ENCODE measurements around the gene KRT13.

KRT13 gene

GRCh38 chr17:41505007-41505808 lies at the start of gene KRT13:
Gene KRT13, minus strand, starts transcription at chr17:41505612. Its CDS starts 62 bp downstream, at chr17:41505550.
- no peak for TF ChIP-seq CTCF (IDR thresholded peaks at IDR 0.05; ENCODE audit: borderline replicate concordance, insufficient read depth, low read depth, low read length)
- H3K4me3 ChIP-seq (ENCODE audit: low read depth, low read length), result no peak within 1 kb of the TSS

DNA sequence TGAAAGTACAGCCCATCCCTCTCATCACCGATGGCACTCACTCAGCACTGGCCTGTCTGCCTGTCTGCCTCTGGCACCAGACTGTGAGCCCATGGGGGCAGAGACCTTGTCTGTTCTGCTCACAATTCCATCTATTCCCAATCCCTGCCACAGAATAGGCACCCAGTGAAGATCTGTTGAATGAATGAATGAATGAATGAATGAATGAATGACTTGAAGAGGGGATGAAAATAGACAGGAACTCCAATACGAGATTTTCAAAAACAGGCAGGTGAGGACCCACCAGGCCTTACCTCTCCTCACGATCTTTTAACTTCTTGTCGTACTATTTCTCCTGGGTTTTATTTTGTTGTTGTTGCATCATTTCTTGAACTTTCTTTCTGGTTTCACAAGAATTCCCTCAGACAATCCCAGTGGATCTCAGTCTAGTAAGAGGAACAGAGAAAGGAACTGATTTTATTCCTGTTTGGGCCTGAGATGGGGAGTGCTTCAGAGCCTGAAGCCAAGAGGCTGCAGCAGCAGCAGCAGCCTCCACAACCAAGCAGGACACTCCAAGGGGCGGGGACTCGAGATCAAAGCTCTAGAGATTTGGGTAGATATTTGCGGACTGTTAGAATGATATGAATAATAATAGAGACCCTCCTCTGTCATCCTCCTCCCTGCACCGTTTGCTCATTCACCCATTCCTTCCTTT lies 48.7 kb upstream of the KRT13 start:
- H3K4me3 ChIP-seq (ENCODE audit: low read depth, low read length), result no peak overlapping the region
- TF ChIP-seq CTCF (IDR thresholded peaks at IDR 0.05; ENCODE audit: borderline replicate concordance, insufficient read depth, low read depth, low read length), result no peak

DNA sequence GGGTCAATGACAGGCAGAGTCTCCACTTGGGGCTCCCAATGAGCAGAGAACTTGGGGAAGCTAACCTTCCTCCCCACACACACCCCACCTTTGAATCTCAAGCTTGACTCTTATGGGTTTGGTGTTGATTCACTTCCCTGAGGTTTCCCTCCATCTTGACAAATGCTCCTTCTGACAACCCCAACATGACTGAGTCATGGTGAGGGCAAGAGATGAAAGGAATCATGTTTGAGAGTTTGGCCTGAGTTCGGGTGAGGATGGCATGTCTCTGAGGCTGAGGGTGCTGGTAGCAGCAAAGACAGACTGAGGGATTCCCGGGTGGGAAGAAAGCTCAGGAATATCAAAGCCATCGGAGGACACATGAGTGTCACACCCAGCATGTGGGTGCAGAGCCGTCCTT lies 47.8 kb upstream of the KRT13 start:
- TF ChIP-seq CTCF (IDR thresholded peaks at IDR 0.05; ENCODE audit: borderline replicate concordance, insufficient read depth, low read depth, low read length), result no peak
- H3K4me3 ChIP-seq (ENCODE audit: low read depth, low read length), result no peak overlapping the region

- TF ChIP-seq CTCF (IDR thresholded peaks at IDR 0.05; ENCODE audit: borderline replicate concordance, insufficient read depth, low read depth, low read length), result no peak
Observed at GRCh38 chr17:41552455-41552854, 47.0 kb upstream of the KRT13 start.

DNA sequence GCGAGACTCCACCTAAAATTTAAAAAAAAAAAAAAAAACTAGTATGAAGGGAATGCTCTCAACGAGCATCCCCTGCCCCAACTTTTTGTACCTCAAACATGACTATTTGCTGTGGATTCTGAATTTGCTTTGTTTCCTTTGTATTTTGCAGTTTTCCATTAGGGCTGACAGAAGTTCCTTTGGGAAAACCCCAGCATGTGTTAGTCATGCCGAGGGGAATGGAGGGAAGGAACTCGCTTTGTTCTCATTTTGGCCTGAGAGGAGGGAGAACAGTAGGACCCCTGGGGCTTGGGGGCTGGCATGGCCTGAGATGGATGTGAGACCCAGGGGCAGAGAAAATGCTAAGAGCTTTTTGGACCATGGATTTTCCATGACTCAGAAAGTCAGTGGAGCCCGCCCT lies 46.0 kb upstream of the KRT13 start:
- no peak for TF ChIP-seq CTCF (IDR thresholded peaks at IDR 0.05; ENCODE audit: borderline replicate concordance, insufficient read depth, low read depth, low read length)
- no peak overlapping the region for H3K4me3 ChIP-seq (ENCODE audit: low read depth, low read length)

More at GRCh38 chr17:41552455-41552854, 47.0 kb upstream of the KRT13 start:
- no peak overlapping the region for H3K4me3 ChIP-seq (ENCODE audit: low read depth, low read length)

- no peak overlapping the region for H3K4me3 ChIP-seq (ENCODE audit: low read depth, low read length)
- TF ChIP-seq CTCF (IDR thresholded peaks at IDR 0.05; ENCODE audit: borderline replicate concordance, insufficient read depth, low read depth, low read length), result no peak
Observed at GRCh38 chr17:41549596-41550039, 44.2 kb upstream of the KRT13 start.

Data from GM12875 (cell line).